WTC11 (cell line): ENCODE measurements around the gene MAP6. TPM values are rescaled to one million over a fixed set of nuclear protein-coding genes. Genes with fewer than 3 reads are reported as not detected.

Source experiments
- ATAC-seq: fragments of 200-7000 bp; cut with Tn5 transposase; 2 replicates; pipeline ENCODE4 v1.10.0; 2021; ENCODE audit warnings: mild to moderate bottlenecking, moderate library complexity
- CTCF ChIA-PET: fragments of 300-600 bp; sonication (Branson Sonifier 250); formaldehyde crosslinking; loops from one replicate; lab custom pipeline; 2021; ENCODE audit warnings: antibody characterized with exemption; lab: Charles Lee
- POLR2A ChIA-PET: fragments of 350-600 bp; sonication (Branson Sonifier 250); formaldehyde crosslinking; loops from one replicate; lab custom pipeline; 2021; ENCODE audit warnings: antibody characterized with exemption; lab: Charles Lee
- DNase-seq: peaks from one replicate; pipeline ENCODE4 v3.0.0; 2021; ENCODE audit warnings: low spot score
- H3K27ac Mint-ChIP-seq: 2 replicates; pipeline ENCODE4 v1.8.0; 2021; ENCODE audit warnings: mixed read lengths
- H3K27me3 Mint-ChIP-seq: 2 replicates; pipeline ENCODE4 v1.8.0; 2021; ENCODE audit warnings: low read depth, mild to moderate bottlenecking, moderate library complexity, mixed read lengths
- H3K36me3 Mint-ChIP-seq: 2 replicates; pipeline ENCODE4 v1.8.0; 2021; ENCODE audit warnings: mixed read lengths
- H3K4me1 Mint-ChIP-seq: 2 replicates; pipeline ENCODE4 v1.8.0; 2022; ENCODE audit warnings: mixed read lengths
- H3K4me3 Mint-ChIP-seq: 2 replicates; pipeline ENCODE4 v1.8.0; 2021; ENCODE audit warnings: mild to moderate bottlenecking, moderate library complexity, mixed read lengths
- H3K9me3 Mint-ChIP-seq: 2 replicates; pipeline ENCODE4 v1.8.0; 2021; ENCODE audit warnings: mixed read lengths
- CBFB ChIP-seq: sonication (generic); formaldehyde crosslinking; IDR thresholded peaks from 2 replicates; pipeline ENCODE4 v1.8.1; 2022; ENCODE audit warnings: mild to moderate bottlenecking, low read depth, missing genetic modification reagents
- CREB1 ChIP-seq: sonication (generic); formaldehyde crosslinking; IDR thresholded peaks from 2 replicates; pipeline ENCODE4 v1.8.0; 2023; ENCODE audit warnings: mild to moderate bottlenecking, missing genetic modification reagents
- CREM ChIP-seq: sonication (generic); formaldehyde crosslinking; IDR thresholded peaks from 2 replicates; pipeline ENCODE4 v1.8.1; 2022; ENCODE audit warnings: mild to moderate bottlenecking, missing genetic modification reagents, moderate library complexity
- ELF4 ChIP-seq: sonication (generic); formaldehyde crosslinking; IDR thresholded peaks from 2 replicates; pipeline ENCODE4 v1.8.1; 2022; ENCODE audit warnings: low read depth, mild to moderate bottlenecking, moderate library complexity, missing genetic modification reagents
- ETV6 ChIP-seq: sonication (generic); formaldehyde crosslinking; IDR thresholded peaks from 2 replicates; pipeline ENCODE4 v1.8.1; 2022; ENCODE audit warnings: mild to moderate bottlenecking, missing genetic modification reagents
- FOXP4 ChIP-seq: sonication (generic); formaldehyde crosslinking; IDR thresholded peaks from 2 replicates; pipeline ENCODE4 v1.8.0; 2022; ENCODE audit warnings: mild to moderate bottlenecking, missing genetic modification reagents
- GABPB1 ChIP-seq: sonication (generic); formaldehyde crosslinking; IDR thresholded peaks from 2 replicates; pipeline ENCODE4 v1.8.1; 2023; ENCODE audit warnings: mild to moderate bottlenecking, missing genetic modification reagents
- NR1H2 ChIP-seq: sonication (generic); formaldehyde crosslinking; IDR thresholded peaks from 2 replicates; pipeline ENCODE4 v1.9.0; 2021; ENCODE audit warnings: mild to moderate bottlenecking, moderate library complexity, missing genetic modification reagents
- PREB ChIP-seq: sonication (generic); formaldehyde crosslinking; IDR thresholded peaks from 2 replicates; pipeline ENCODE4 v1.8.1; 2022; ENCODE audit warnings: mild to moderate bottlenecking, missing genetic modification reagents, moderate library complexity, borderline replicate concordance
- SMAD3 ChIP-seq: sonication (generic); formaldehyde crosslinking; IDR thresholded peaks from 2 replicates; pipeline ENCODE4 v1.8.0; 2022; ENCODE audit warnings: missing genetic modification reagents, mild to moderate bottlenecking, borderline replicate concordance
- SMAD4 ChIP-seq: sonication (generic); formaldehyde crosslinking; IDR thresholded peaks from 2 replicates; pipeline ENCODE4 v1.8.0; 2022; ENCODE audit warnings: mild to moderate bottlenecking, missing genetic modification reagents
- TCF7 ChIP-seq: sonication (generic); formaldehyde crosslinking; IDR thresholded peaks from 2 replicates; pipeline ENCODE4 v1.8.0; 2022; ENCODE audit warnings: mild to moderate bottlenecking, low read depth, missing genetic modification reagents, moderate library complexity
- TP53 ChIP-seq: sonication (generic); formaldehyde crosslinking; IDR thresholded peaks from 2 replicates; pipeline ENCODE4 v1.8.1; 2023; ENCODE audit warnings: mild to moderate bottlenecking, missing genetic modification reagents
- ZSCAN18 ChIP-seq: fragments of 250-450 bp; sonication (Bioruptor Pico); IDR thresholded peaks from 2 replicates; pipeline ENCODE4 v2.1.2; 2022; ENCODE audit warnings: mild to moderate bottlenecking, moderate library complexity
- total RNA-seq: library from RNA; stranded (reverse); gene quantifications from 3 replicates; pipeline ENCODE4 v1.2.3, GENCODE V29; 2021
- TF ChIP-seq, protein P1 (sequence below): sonication (generic); formaldehyde crosslinking; IDR thresholded peaks from 2 replicates; pipeline ENCODE4 v1.8.0; 2023; ENCODE audit warnings: missing genetic modification reagents, mild to moderate bottlenecking, borderline replicate concordance
- TF ChIP-seq, protein P2 (sequence below): sonication (generic); formaldehyde crosslinking; IDR thresholded peaks from 2 replicates; pipeline ENCODE4 v1.8.0; 2023; ENCODE audit warnings: missing genetic modification reagents
- TF ChIP-seq, protein P3 (sequence below): sonication (generic); formaldehyde crosslinking; IDR thresholded peaks from 2 replicates; pipeline ENCODE4 v1.8.0; 2022; ENCODE audit warnings: mild to moderate bottlenecking, missing genetic modification reagents

The MAP6 gene
- total RNA-seq, 1 experiment from 2014 or later = 0.90 TPM

DNA sequence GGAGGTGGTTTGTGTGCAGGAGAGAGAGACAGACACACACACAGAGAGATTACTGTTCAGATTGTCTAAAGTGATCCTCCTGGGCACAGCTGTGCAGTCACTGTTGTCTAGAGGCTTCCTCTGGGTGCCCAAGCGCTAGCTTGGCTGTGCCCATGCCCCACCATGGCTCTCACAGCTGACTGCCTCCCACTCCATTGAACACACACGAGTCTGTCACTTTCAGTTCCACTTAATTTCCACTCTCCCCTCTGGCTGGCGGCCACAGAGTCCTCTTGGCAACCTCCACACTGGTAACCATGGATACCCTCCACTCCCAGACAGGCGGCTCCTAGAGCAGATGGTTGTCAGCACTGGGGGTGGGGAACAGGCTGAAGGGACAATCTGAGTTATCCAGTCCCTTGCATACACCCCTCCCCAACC, 29.1 kb downstream of the MAP6 start (continued):
- no peak for TF ChIP-seq FOXP4 (CRISPR knock-in tag)
- no peak for TF ChIP-seq ELF4
- no peak for TF ChIP-seq TP53 (CRISPR knock-in tag)
- TF ChIP-seq ETV6 (CRISPR knock-in tag) = no peak
- no peak for TF ChIP-seq CBFB (CRISPR knock-in tag)

DNA sequence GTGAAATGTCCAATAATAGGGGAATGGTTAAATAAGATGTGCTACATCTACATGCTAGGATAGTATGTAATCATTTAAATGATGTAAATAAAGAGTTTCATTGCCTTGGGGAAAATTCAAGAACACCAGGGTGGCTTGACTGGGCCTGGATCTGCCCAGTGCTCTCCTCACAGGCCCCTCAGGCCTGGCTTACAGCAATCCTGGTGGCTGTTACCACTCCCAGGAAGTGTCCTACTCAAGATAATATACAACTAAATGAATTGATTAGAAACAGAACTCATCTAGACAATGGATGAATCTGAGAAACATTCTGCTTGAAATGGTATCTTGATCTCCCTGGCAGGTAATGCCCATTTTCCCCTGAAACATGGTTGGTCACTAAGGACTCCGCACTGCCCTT, 30.8 kb downstream of the MAP6 start:
- TF ChIP-seq ZSCAN18 (CRISPR knock-in tag) (no peak), SMAD3 (CRISPR knock-in tag) (no peak), PREB (CRISPR knock-in tag) (no peak)
- TF ChIP-seq, protein P1, sequence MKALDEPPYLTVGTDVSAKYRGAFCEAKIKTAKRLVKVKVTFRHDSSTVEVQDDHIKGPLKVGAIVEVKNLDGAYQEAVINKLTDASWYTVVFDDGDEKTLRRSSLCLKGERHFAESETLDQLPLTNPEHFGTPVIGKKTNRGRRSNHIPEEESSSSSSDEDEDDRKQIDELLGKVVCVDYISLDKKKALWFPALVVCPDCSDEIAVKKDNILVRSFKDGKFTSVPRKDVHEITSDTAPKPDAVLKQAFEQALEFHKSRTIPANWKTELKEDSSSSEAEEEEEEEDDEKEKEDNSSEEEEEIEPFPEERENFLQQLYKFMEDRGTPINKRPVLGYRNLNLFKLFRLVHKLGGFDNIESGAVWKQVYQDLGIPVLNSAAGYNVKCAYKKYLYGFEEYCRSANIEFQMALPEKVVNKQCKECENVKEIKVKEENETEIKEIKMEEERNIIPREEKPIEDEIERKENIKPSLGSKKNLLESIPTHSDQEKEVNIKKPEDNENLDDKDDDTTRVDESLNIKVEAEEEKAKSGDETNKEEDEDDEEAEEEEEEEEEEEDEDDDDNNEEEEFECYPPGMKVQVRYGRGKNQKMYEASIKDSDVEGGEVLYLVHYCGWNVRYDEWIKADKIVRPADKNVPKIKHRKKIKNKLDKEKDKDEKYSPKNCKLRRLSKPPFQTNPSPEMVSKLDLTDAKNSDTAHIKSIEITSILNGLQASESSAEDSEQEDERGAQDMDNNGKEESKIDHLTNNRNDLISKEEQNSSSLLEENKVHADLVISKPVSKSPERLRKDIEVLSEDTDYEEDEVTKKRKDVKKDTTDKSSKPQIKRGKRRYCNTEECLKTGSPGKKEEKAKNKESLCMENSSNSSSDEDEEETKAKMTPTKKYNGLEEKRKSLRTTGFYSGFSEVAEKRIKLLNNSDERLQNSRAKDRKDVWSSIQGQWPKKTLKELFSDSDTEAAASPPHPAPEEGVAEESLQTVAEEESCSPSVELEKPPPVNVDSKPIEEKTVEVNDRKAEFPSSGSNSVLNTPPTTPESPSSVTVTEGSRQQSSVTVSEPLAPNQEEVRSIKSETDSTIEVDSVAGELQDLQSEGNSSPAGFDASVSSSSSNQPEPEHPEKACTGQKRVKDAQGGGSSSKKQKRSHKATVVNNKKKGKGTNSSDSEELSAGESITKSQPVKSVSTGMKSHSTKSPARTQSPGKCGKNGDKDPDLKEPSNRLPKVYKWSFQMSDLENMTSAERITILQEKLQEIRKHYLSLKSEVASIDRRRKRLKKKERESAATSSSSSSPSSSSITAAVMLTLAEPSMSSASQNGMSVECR (CRISPR knock-in tag) = no peak
- Mint-ChIP-seq H3K27me3 (no peaks in the 10 kb centered on the region; the same call in 1 of the 2 replicates), H3K36me3 (no peaks in the 10 kb centered on the region), H3K27ac (no peak overlapping the region), H3K4me1 (peaks cover 21% of the 10 kb centered on the region), H3K9me3 (no peaks in the 10 kb centered on the region), H3K4me3 (no peak overlapping the region)
- ATAC-seq (no peak), DNase-seq (no peak)
- ChIA-PET CTCF (interaction anchor here (1.0 kb wide), 1 partner anchor 40 kb away, joined by 7 read pairs; no protein-coding TSS in a partner anchor), POLR2A (no interaction called here)

DNA sequence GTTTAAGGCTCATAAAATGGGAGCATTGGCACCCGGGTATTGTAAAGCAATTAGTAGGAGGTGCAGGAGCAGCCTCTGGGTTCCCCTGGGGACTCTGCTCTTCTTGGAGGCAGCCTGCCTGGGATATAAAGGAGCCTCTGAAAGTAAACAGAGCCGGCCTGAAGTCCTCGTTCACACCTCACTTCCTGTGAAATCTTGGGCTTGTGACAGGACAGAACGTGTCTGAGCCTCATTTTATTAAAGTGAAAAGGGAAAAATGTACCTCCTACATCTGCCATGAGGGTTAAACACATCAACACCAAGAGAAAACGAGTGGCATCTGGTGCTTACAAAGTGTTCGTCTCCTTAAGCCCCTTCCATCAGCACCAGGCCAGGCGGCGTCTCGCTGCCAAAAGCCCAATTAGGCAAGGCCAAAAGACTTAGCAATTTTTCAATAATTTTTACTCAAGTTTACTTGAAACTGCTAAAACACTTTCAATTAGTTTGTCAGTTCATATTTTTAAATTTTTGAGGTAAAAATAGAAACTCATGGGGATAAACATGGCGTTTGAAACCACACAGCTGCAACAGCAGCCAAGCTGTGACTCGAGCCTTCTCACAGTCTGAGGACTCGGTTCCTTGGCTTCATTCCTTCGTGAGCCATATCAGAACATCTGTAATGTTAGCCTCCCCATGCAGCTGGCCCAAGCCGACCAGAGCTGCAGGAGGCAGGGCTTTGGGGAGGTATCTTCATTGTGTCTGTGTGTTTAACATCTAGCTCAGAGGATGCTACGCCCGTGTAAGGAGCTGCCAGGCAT, 33.6 kb downstream of the MAP6 start:
- peaks cover 18% of the 10 kb centered on the region for H3K4me1 Mint-ChIP-seq
- H3K9me3 Mint-ChIP-seq = no peaks in the 10 kb centered on the region
- H3K27ac Mint-ChIP-seq = no peak overlapping the region
- TF ChIP-seq CREB1 (CRISPR knock-in tag) (no peak), NR1H2 (no peak), CREM (CRISPR knock-in tag) (no peak), SMAD4 (CRISPR knock-in tag) (no peak), TP53 (CRISPR knock-in tag) (no peak), TCF7 (no peak), GABPB1 (CRISPR knock-in tag) (no peak)
- TF ChIP-seq, protein P2, sequence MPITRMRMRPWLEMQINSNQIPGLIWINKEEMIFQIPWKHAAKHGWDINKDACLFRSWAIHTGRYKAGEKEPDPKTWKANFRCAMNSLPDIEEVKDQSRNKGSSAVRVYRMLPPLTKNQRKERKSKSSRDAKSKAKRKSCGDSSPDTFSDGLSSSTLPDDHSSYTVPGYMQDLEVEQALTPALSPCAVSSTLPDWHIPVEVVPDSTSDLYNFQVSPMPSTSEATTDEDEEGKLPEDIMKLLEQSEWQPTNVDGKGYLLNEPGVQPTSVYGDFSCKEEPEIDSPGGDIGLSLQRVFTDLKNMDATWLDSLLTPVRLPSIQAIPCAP (CRISPR knock-in tag) = no peak
- TF ChIP-seq, protein P3, sequence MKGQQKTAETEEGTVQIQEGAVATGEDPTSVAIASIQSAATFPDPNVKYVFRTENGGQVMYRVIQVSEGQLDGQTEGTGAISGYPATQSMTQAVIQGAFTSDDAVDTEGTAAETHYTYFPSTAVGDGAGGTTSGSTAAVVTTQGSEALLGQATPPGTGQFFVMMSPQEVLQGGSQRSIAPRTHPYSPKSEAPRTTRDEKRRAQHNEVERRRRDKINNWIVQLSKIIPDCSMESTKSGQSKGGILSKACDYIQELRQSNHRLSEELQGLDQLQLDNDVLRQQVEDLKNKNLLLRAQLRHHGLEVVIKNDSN (CRISPR knock-in tag) = no peak
- TF ChIP-seq, all 79 proteins: peak for 0
- no peaks in the 10 kb centered on the region for H3K36me3 Mint-ChIP-seq
- DNase-seq (no peak), ATAC-seq (no peak; the same call in 1 of the 2 replicates)
- ChIA-PET CTCF (interaction anchor here (0.9 to 1.3 kb wide), 2 partner anchors 38 to 71 kb away, joined by 4 to 6 read pairs; no protein-coding TSS in a partner anchor), POLR2A (no interaction called here)
- no peak overlapping the region for H3K4me3 Mint-ChIP-seq
- no peaks in the 10 kb centered on the region; the same call in 1 of the 2 replicates for H3K27me3 Mint-ChIP-seq
